K562 (cell line): ENCODE measurements around the gene ZNF544. TPM values are rescaled to one million over a fixed set of nuclear protein-coding genes. Genes with fewer than 3 reads are reported as not detected.

Source experiments
- ATF4 ChIP-seq: fragments of 450-650 bp; formaldehyde crosslinking; IDR thresholded peaks from 2 replicates; pipeline ENCODE4 v1.4.0; 2022; ENCODE audit warnings: mild to moderate bottlenecking, moderate library complexity
- BMI1 ChIP-seq: fragments of 150-350 bp; IDR thresholded peaks from 2 replicates; pipeline ENCODE4 v1.6.1; 2014; ENCODE audit warnings: low read length
- CTCF ChIP-seq, 3 experiments: IDR thresholded peaks in 2 of 3; conservative IDR thresholded peaks in 1 of 3; 2 replicates each; pipeline ENCODE4 v1.5.1; 2011 to 2012; ENCODE audit warnings: low read length in 3 of 3, mild to moderate bottlenecking in 3 of 3, control low read depth in 2 of 3, improper control_type of control experiment in 1 of 3, inconsistent platforms in 1 of 3, low read depth in 1 of 3, mixed read lengths in 1 of 3, moderate library complexity in 1 of 3; ENCODE audit not compliant: insufficient read depth in 2 of 3
- DLX4 ChIP-seq: fragments of 250-450 bp; sonication (Bioruptor Pico); IDR thresholded peaks from 2 replicates; pipeline ENCODE4 v1.6.1; 2021; ENCODE audit warnings: mild to moderate bottlenecking
- DPF2 ChIP-seq: fragments of 450-650 bp; IDR thresholded peaks from 2 replicates; pipeline ENCODE4 v1.6.1; 2016
- E2F6 ChIP-seq, 2 experiments: IDR thresholded peaks; 2 replicates each; pipeline ENCODE4 v1.6.1; 2011; ENCODE audit warnings: borderline replicate concordance in 1 of 2, control low read depth in 1 of 2, low read depth in 1 of 2, low read length in 1 of 2, mild to moderate bottlenecking in 1 of 2, mixed read lengths in 1 of 2, moderate library complexity in 1 of 2; ENCODE audit not compliant: insufficient read depth in 1 of 2, insufficient read length in 1 of 2, poor library complexity in 1 of 2, severe bottlenecking in 1 of 2; ENCODE audit errors: extremely low read depth in 1 of 2
- HDAC1 ChIP-seq, 2 experiments: fragments of 450-650 bp; IDR thresholded peaks; 2 replicates each; pipeline ENCODE4 v1.6.1; 2016 to 2017; ENCODE audit warnings: inconsistent platforms in 1 of 2, mild to moderate bottlenecking in 1 of 2, moderate library complexity in 1 of 2
- KDM4B ChIP-seq, 2 experiments: fragments of 450-650 bp in 1 of 2; sonication (generic) in 1 of 2; IDR thresholded peaks; 2 replicates each; pipeline ENCODE4 v1.6.1; 2016 to 2017; ENCODE audit warnings: borderline replicate concordance in 2 of 2, antibody characterized with exemption in 1 of 2, low read depth in 1 of 2, mild to moderate bottlenecking in 1 of 2
- NFYB ChIP-seq: IDR thresholded peaks from 2 replicates; pipeline ENCODE4 v1.6.1; 2011; ENCODE audit warnings: mild to moderate bottlenecking, moderate library complexity; ENCODE audit not compliant: insufficient read length; ENCODE audit errors: extremely low read depth
- PHB ChIP-seq: fragments of 250-450 bp; sonication (Bioruptor Pico); IDR thresholded peaks from 2 replicates; pipeline ENCODE4 v1.5.0; 2021
- U2AF2 ChIP-seq: fragments of 200-400 bp; formaldehyde crosslinking; optimal IDR thresholded peaks from 2 replicates; pipeline ENCODE3; 2017; ENCODE audit warnings: low read depth, mild to moderate bottlenecking, low read length
- ZBTB40 ChIP-seq, 2 experiments: fragments of 450-650 bp in 1 of 2; sonication (generic) in 1 of 2; formaldehyde crosslinking in 1 of 2; IDR thresholded peaks; 2 replicates each; pipeline versions ENCODE4 v1.7.1 to v1.9.0; 2016 to 2022; ENCODE audit warnings: inconsistent platforms in 1 of 2, mild to moderate bottlenecking in 1 of 2, missing genetic modification reagents in 1 of 2
- ZKSCAN1 ChIP-seq: fragments of 150-350 bp; IDR thresholded peaks from 2 replicates; pipeline ENCODE4 v1.6.1; 2016; ENCODE audit warnings: low read depth, low read length
- ZNF354B ChIP-seq: fragments of 250-450 bp; sonication (Bioruptor Pico); IDR thresholded peaks from 2 replicates; pipeline ENCODE4 v1.4.0; 2020
- polyA plus RNA-seq, 8 experiments: library from polyadenylated mRNA; depleted of rRNA in 4 of 8; stranded (reverse) in 5 of 8; unstranded in 3 of 8; fragments of >200 nt; fragmentation: Nextera tagmentation in 2 of 8; fragmentation: Illumina TruSeq in 1 of 8; extraction: Ambion mirVana in 2 of 8; extraction: Trizol in 1 of 8; gene quantifications; 2 replicates each; pipeline versions ENCODE4 v1.2.1 to v1.2.3, GENCODE V29; 2011 to 2014; ENCODE audit warnings: inconsistent platforms in 1 of 8, missing spikeins in 1 of 8
- total RNA-seq, 7 experiments: library from RNA; depleted of rRNA in 6 of 7; stranded (reverse); fragments of >200 nt in 6 of 7; fragmentation: Illumina TruSeq in 2 of 7; extraction: Trizol in 2 of 7; gene quantifications; 2 replicates each; pipeline versions ENCODE4 v1.2.1 to v1.2.3, GENCODE V29; 2011 to 2021; ENCODE audit warnings: low replicate concordance in 1 of 7

ZNF544 gene
- total and polyA plus RNA-seq, 9 of the 15 experiments (the other 6 are each of a cell fraction or from before 2014, with no cell fraction given), result 23.6 to 59.0 (median 41.4) TPM

GRCh38 chr19:58183817-58184215, 44.9 kb upstream of the ZNF544 start (continued):
- TF ChIP-seq ZBTB40 (IDR thresholded peaks at IDR 0.05), result no peak
- no peak for TF ChIP-seq ZBTB40 (CRISPR knock-in tag; IDR thresholded peaks at IDR 0.05)
- TF ChIP-seq ZKSCAN1, result no peak
- TF ChIP-seq PHB (CRISPR knock-in tag), result no peak
- peak in 1 of 2 experiments; percentile 27; a peak in 1 of 4 replicates for TF ChIP-seq HDAC1 (IDR thresholded peaks at IDR 0.05)
- TF ChIP-seq KDM4B (IDR thresholded peaks at IDR 0.05; ENCODE audit: borderline replicate concordance in 2 of 2, low read depth in 1 of 2), result peak in 1 of 2 experiments; percentile 1; a peak in 1 of 4 replicates
- TF ChIP-seq ATF4, result no peak
- 0 out of 6 replicates have a peak, but pooled peaks of 1 of the 3 experiments have one; percentile 7 for TF ChIP-seq CTCF (IDR thresholded peaks at IDR 0.05 in 2 of 3, conservative IDR thresholded peaks at IDR 0.05 in 1 of 3; ENCODE audit: insufficient read depth in 2 of 3, low read depth in 1 of 3, low read length in 3 of 3)
- TF ChIP-seq NFYB, result no peak
- TF ChIP-seq E2F6 (IDR thresholded peaks at IDR 0.05; ENCODE audit: borderline replicate concordance in 1 of 2, extremely low read depth in 1 of 2, insufficient read depth in 1 of 2, insufficient read length in 1 of 2, low read depth in 1 of 2, low read length in 1 of 2, poor library complexity in 1 of 2, severe bottlenecking in 1 of 2), result peak in 1 of 2 experiments; percentile 48
- no peak for TF ChIP-seq ZNF354B (CRISPR knock-in tag)
- no peak for TF ChIP-seq U2AF2
- TF ChIP-seq BMI1, result no peak
- no peak for TF ChIP-seq DLX4 (CRISPR knock-in tag)
- TF ChIP-seq DPF2, result no peak
